Transverse colon (tissue), 4 donors: ENCODE data around the gene GPC5.

Source experiments
- EP300 ChIP-seq: sonication (generic); formaldehyde crosslinking; IDR thresholded peaks from one replicate; pipeline ENCODE4 v1.6.1; 2017; ENCODE audit warnings: antibody characterized with exemption, low read depth
- POLR2AphosphoS5 ChIP-seq, 3 donors: sonication (generic); formaldehyde crosslinking; IDR thresholded peaks; one replicate each; pipeline ENCODE4 v1.6.1; 2016; ENCODE audit warnings: antibody characterized with exemption in 3 of 3
- TF ChIP-seq, protein P1 (sequence below), 5 experiments: fragments of 200-600 bp in 3 of 5; fragments of 450-650 bp in 2 of 5; sonication (generic) in 3 of 5; IDR thresholded peaks; 1 replicate in 2 of 5; 2 replicates in 3 of 5; pipeline ENCODE4 v1.5.1; 2016 to 2017; ENCODE audit warnings: antibody characterized with exemption in 5 of 5, inconsistent platforms in 3 of 5, mild to moderate bottlenecking in 2 of 5, moderate library complexity in 1 of 5

DNA sequence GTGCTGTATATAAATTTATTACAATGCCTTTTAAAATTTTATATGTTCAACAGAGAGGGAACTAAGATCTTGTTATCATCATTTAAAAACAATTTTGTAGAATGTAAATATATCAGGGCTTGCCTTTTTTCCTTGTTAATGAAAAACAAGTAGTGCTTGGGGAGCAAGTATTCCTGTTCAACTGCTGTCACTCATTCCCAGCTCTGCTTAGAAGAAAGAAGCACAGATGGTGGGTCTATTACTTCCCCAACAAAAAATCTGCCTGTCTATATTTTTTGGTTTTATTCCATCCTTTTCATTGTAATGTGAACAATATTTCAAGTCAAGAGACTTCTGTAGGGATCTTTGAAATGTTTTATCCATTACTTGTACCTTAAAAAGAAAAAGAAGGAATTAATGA lies 503.9 kb downstream of the GPC5 start:
- TF ChIP-seq, protein P1, sequence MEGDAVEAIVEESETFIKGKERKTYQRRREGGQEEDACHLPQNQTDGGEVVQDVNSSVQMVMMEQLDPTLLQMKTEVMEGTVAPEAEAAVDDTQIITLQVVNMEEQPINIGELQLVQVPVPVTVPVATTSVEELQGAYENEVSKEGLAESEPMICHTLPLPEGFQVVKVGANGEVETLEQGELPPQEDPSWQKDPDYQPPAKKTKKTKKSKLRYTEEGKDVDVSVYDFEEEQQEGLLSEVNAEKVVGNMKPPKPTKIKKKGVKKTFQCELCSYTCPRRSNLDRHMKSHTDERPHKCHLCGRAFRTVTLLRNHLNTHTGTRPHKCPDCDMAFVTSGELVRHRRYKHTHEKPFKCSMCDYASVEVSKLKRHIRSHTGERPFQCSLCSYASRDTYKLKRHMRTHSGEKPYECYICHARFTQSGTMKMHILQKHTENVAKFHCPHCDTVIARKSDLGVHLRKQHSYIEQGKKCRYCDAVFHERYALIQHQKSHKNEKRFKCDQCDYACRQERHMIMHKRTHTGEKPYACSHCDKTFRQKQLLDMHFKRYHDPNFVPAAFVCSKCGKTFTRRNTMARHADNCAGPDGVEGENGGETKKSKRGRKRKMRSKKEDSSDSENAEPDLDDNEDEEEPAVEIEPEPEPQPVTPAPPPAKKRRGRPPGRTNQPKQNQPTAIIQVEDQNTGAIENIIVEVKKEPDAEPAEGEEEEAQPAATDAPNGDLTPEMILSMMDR (IDR thresholded peaks at IDR 0.05), result no peak
- TF ChIP-seq POLR2AphosphoS5 (IDR thresholded peaks at IDR 0.05) (no peak), EP300 (no peak)
